Glomerular visceral epithelial cell (primary cell): ENCODE measurements around the gene FARSA.
A peak's percentile ranks its signal among the peaks of the same experiment; 100 is the strongest.
"Not testable (repeated sequence)": the region's sequence is repeated elsewhere in the genome, so short reads cannot be mapped to it uniquely, and the experiment has no call there.

Source experiments
- DNase-seq: peaks from one replicate; pipeline ENCODE4 v3.0.0-alpha.2; 2016; ENCODE audit errors: extremely low spot score

Gene FARSA

GRCh38 chr19:12933287-12934072, at the start of gene FARSA:
Gene FARSA (minus strand): TSS chr19:12933711. CDS start chr19:12933696, 15 bp downstream.
- peak; percentile 91 for DNase-seq

- no peak for DNase-seq
Observed at GRCh38 chr19:12983091-12983490, 49.6 kb upstream of the FARSA start.

GRCh38 chr19:12982648-12983047, 49.1 kb upstream of the FARSA start:
- no peak for DNase-seq

GRCh38 chr19:12979974-12980373, 46.5 kb upstream of the FARSA start:
- DNase-seq, result no peak

- not testable (repeated sequence) for DNase-seq
Observed at GRCh38 chr19:12976109-12976508, 42.6 kb upstream of the FARSA start.

- DNase-seq, result no peak
Observed at GRCh38 chr19:12975221-12975741, 41.8 kb upstream of the FARSA start.

GRCh38 chr19:12974301-12975220, 41.0 kb upstream of the FARSA start:
- peak; percentile 53 for DNase-seq

GRCh38 chr19:12973236-12973635, 39.7 kb upstream of the FARSA start:
- no peak for DNase-seq

- no peak for DNase-seq
Observed at GRCh38 chr19:12970070-12970820, 36.7 kb upstream of the FARSA start.

- no peak for DNase-seq
Observed at GRCh38 chr19:12969292-12969988, 35.9 kb upstream of the FARSA start, which contains the start of gene DAND5. Gene DAND5 (plus strand): TSS chr19:12969576. CDS start chr19:12969661, 85 bp downstream.

- no peak for DNase-seq
Observed at GRCh38 chr19:12967907-12968306, 34.4 kb upstream of the FARSA start.

GRCh38 chr19:12965812-12966135, 32.3 kb upstream of the FARSA start:
- no peak for DNase-seq

GRCh38 chr19:12965017-12965811, 31.7 kb upstream of the FARSA start:
- peak; percentile 85 for DNase-seq

- DNase-seq, result no peak
Observed at GRCh38 chr19:12959481-12959880, 26.0 kb upstream of the FARSA start.

- DNase-seq, result not testable (repeated sequence)
Observed at GRCh38 chr19:12957389-12957952, 24.0 kb upstream of the FARSA start.

- peak; percentile 81 for DNase-seq
Observed at GRCh38 chr19:12956446-12957388, 23.2 kb upstream of the FARSA start, which contains the start of gene GADD45GIP1. Gene GADD45GIP1 (minus strand): TSS chr19:12957223. CDS start chr19:12957212, 11 bp downstream.

- no peak for DNase-seq
Observed at GRCh38 chr19:12955996-12956395, 22.5 kb upstream of the FARSA start.

GRCh38 chr19:12955575-12955974, 22.1 kb upstream of the FARSA start:
- DNase-seq, result not testable (repeated sequence)

GRCh38 chr19:12954612-12954962, 21.1 kb upstream of the FARSA start:
- DNase-seq, result no peak
